ENCODE results near the gene NBPF6.
"Not testable (repeated sequence)": the region's sequence is repeated elsewhere in the genome, so short reads cannot be mapped to it uniquely, and the experiment has no call there.

The NBPF6 gene, protein sequence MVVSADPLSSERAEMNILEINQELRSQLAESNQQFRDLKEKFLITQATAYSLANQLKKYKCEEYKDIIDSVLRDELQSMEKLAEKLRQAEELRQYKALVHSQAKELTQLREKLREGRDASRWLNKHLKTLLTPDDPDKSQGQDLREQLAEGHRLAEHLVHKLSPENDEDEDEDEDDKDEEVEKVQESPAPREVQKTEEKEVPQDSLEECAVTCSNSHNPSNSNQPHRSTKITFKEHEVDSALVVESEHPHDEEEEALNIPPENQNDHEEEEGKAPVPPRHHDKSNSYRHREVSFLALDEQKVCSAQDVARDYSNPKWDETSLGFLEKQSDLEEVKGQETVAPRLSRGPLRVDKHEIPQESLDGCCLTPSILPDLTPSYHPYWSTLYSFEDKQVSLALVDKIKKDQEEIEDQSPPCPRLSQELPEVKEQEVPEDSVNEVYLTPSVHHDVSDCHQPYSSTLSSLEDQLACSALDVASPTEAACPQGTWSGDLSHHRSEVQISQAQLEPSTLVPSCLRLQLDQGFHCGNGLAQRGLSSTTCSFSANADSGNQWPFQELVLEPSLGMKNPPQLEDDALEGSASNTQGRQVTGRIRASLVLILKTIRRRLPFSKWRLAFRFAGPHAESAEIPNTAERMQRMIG

DNA sequence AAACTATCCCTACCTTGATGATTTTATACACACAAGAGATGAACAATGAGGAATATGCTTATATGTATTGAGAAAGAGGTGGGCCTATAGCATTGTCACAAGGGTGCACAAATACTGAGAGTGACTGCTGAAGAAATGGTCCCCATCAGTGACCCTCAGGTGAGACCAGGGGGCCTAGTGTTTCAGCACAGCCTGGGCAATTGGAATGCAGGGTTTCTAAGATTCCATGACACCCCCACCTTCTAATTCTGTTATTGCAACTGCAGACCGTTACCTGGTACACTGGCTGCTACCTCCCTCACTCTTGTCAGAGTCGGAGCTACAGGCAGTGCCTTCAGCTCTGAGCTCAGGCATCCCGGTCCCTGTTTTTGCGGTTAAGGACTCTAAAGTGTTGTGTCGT, at the start of gene NBPF6:
TSS of gene NBPF6 (plus strand) at position 301 of the 400 bp plus-strand sequence. CDS start 259 bp downstream, outside the sequence.
- not testable (repeated sequence) for H4K20me1 ChIP-seq (ENCODE audit: low read depth, low read length); H3F3A ChIP-seq (ENCODE audit: insufficient read depth); H3K9ac ChIP-seq (ENCODE audit: low read length); H3K27ac ChIP-seq (ENCODE audit: low read depth, low read length); H3K9me3 ChIP-seq (ENCODE audit: insufficient read depth, low read length); H2AFZ ChIP-seq (ENCODE audit: low read depth, low read length, severe bottlenecking); H3K4me3 ChIP-seq (ENCODE audit: insufficient read depth, low read length, poor library complexity, severe bottlenecking); H3K79me2 ChIP-seq (ENCODE audit: insufficient read depth, low read length); H3K27me3 ChIP-seq (ENCODE audit: low read length); H3K9me2 ChIP-seq (replicated peaks; ENCODE audit: insufficient read depth, low read length); H3K4me2 ChIP-seq (ENCODE audit: low read depth, low read length, poor library complexity, severe bottlenecking); H3K36me3 ChIP-seq (ENCODE audit: low read length)

DNA sequence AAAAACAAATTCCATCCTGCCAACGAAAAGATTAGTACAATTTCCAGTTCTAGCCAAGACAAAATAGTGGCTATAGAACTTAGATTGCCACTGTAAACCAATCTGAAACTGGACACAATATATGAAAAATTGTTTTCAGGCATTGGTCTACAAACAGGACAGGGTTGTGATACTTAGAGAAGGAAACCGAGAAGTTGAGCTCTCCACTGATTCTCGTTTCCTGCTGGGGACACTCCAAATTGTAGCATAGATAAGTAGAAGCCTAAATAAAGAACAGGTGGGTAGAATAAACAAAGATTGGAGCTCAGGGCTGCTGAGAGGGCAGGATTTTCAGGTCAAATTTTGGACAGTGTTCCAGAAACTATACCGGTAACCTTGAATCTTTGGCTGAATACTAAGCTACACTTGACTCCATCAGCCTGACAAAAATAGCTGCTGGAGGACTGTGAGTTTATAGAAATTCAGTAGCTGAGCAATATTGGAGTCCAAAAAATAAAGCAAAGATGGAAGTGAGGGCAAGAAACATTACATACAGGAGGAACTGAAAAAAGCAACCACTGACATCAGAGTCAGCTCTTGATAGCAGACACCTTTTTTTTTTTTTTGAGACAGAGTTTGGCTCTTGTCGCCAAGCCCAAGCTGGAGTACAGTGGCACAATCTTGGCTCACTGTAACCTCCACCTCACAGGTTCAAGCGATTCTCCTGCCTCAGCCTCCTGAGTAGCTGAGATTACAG, 38.9 kb upstream of the NBPF6 start:
- H3K9me2 ChIP-seq (replicated peaks; ENCODE audit: insufficient read depth, low read length); H2AFZ ChIP-seq (ENCODE audit: low read depth, low read length, severe bottlenecking); H3F3A ChIP-seq (ENCODE audit: insufficient read depth); H3K79me2 ChIP-seq (ENCODE audit: insufficient read depth, low read length); H4K20me1 ChIP-seq (ENCODE audit: low read depth, low read length); H3K36me3 ChIP-seq (ENCODE audit: low read length); H3K9ac ChIP-seq (ENCODE audit: low read length); H3K27ac ChIP-seq (ENCODE audit: low read depth, low read length); H3K4me2 ChIP-seq (ENCODE audit: low read depth, low read length, poor library complexity, severe bottlenecking); H3K27me3 ChIP-seq (ENCODE audit: low read length); H3K9me3 ChIP-seq (ENCODE audit: insufficient read depth, low read length); H3K4me3 ChIP-seq (ENCODE audit: insufficient read depth, low read length, poor library complexity, severe bottlenecking): not testable (repeated sequence)

DNA sequence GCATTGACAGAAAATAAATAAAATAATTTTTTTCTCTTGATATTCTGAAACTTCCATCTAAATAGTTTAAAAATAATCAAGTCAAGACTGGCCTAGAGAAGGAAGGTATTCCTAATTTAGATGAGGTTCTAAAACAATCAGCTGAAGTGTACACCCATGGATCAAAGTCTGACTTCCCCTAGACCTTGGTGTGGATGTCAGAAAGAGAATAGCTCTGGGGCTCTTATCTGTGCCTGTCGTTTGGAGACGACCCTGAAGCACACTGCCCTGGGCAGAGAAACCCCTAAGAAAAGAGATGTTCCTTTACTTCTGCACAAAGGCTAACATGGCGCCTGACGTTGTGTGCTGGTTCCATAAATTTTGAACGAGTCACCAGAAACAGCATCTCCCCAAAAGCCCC, 30.0 kb upstream of the NBPF6 start:
- H4K20me1 ChIP-seq (ENCODE audit: low read depth, low read length); H3K27ac ChIP-seq (ENCODE audit: low read depth, low read length); H3K9me2 ChIP-seq (replicated peaks; ENCODE audit: insufficient read depth, low read length); H3K4me2 ChIP-seq (ENCODE audit: low read depth, low read length, poor library complexity, severe bottlenecking); H3K36me3 ChIP-seq (ENCODE audit: low read length); H3K9me3 ChIP-seq (ENCODE audit: insufficient read depth, low read length); H2AFZ ChIP-seq (ENCODE audit: low read depth, low read length, severe bottlenecking); H3K79me2 ChIP-seq (ENCODE audit: insufficient read depth, low read length); H3K9ac ChIP-seq (ENCODE audit: low read length); H3F3A ChIP-seq (ENCODE audit: insufficient read depth); H3K27me3 ChIP-seq (ENCODE audit: low read length); H3K4me3 ChIP-seq (ENCODE audit: insufficient read depth, low read length, poor library complexity, severe bottlenecking): not testable (repeated sequence)

DNA sequence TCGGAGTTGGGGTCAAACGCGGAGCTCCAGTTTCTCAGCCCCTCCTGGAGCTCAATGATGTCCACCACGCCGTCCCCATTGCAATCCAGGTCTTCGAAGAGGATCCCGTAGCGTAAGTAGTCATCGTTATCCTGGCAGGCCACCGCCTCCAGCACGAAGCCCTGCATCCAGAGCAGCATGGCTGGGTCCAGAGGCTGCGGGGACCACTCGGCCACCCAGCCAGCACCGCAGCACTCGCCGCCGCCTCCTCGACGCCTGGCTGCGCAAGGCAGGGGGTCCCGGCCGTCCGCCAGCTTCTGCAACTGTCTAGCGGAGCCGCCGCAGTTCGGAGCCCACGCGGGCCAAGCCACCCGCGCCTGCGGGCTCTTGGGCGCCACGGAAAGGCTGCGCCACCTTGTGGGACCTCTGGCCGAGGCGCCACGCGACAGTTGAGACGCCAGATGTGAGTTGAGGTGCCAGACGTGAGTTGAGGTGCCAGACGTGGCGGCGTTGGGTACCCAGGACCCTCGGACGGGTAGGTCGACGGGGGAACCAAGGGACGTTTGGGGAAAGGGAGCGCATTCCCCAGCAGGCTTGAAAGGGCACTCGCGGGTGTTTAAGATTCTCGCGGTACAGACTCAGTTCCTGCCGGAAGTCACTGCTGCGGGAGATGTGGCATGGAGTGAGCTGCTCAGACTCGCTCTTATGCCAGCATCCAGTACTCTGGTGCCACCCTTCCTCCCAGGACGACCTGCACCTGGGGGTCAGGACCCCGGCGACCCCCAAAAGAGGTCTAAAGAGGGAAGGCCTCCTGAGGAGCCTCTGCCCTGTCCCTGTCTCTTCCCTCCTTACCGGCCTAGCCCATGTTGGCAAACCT, 28.9 kb upstream of the NBPF6 start:
- H3K27ac ChIP-seq (ENCODE audit: low read depth, low read length); H3K79me2 ChIP-seq (ENCODE audit: insufficient read depth, low read length); H3K4me3 ChIP-seq (ENCODE audit: insufficient read depth, low read length, poor library complexity, severe bottlenecking); H3K9ac ChIP-seq (ENCODE audit: low read length); H2AFZ ChIP-seq (ENCODE audit: low read depth, low read length, severe bottlenecking); H3F3A ChIP-seq (ENCODE audit: insufficient read depth); H3K9me2 ChIP-seq (replicated peaks; ENCODE audit: insufficient read depth, low read length); H3K4me2 ChIP-seq (ENCODE audit: low read depth, low read length, poor library complexity, severe bottlenecking); H3K9me3 ChIP-seq (ENCODE audit: insufficient read depth, low read length); H4K20me1 ChIP-seq (ENCODE audit: low read depth, low read length); H3K27me3 ChIP-seq (ENCODE audit: low read length); H3K36me3 ChIP-seq (ENCODE audit: low read length): not testable (repeated sequence)

DNA sequence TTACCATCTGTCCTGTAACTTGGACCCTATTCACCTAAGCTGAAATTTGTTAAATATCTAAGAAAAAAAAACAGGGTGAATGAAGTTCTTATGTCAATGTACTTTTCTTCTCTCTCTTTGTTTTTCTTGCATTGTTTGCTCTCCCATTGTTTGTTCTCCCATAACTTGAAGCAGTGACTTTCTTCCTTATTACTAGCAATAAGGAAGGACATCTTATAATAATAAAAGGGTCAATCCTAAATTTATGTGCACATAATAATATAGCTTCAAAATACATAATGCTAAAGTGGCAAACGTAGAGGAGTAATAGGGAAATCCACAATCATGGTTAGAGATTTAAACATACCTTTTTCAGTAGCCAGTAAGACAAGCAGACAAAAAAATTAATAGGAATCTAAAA, 23.3 kb upstream of the NBPF6 start:
- not testable (repeated sequence) for H3K9me3 ChIP-seq (ENCODE audit: insufficient read depth, low read length); H3K4me2 ChIP-seq (ENCODE audit: low read depth, low read length, poor library complexity, severe bottlenecking); H3F3A ChIP-seq (ENCODE audit: insufficient read depth)

DNA sequence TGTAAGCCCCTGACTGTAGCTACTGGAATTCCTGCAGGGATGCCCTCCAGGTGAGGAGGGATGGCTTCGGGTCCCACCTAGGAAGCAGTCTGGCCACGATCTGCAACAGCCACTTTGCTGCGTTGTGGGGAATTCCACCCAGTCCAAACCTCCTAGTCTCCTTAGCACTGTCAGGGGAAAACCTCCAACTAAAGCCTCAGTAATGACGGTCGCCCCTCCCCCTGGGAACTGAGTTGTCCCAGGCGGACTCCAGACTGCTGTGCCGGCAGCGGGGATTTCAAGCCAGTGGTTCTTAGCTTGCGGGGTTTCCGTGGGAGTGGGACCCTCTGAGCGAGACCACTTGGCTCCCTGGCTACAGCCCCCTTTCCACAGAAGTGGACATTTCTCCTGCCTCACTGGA, 18.1 kb upstream of the NBPF6 start:
- not testable (repeated sequence) for H3K9ac ChIP-seq (ENCODE audit: low read length); H3F3A ChIP-seq (ENCODE audit: insufficient read depth)

More for the DNA sequence above, 23.3 kb upstream of the NBPF6 start:
- not testable (repeated sequence) for H3K27me3 ChIP-seq (ENCODE audit: low read length); H3K9me2 ChIP-seq (replicated peaks; ENCODE audit: insufficient read depth, low read length); H3K79me2 ChIP-seq (ENCODE audit: insufficient read depth, low read length); H3K9ac ChIP-seq (ENCODE audit: low read length); H4K20me1 ChIP-seq (ENCODE audit: low read depth, low read length); H3K36me3 ChIP-seq (ENCODE audit: low read length); H3K4me3 ChIP-seq (ENCODE audit: insufficient read depth, low read length, poor library complexity, severe bottlenecking); H3K27ac ChIP-seq (ENCODE audit: low read depth, low read length); H2AFZ ChIP-seq (ENCODE audit: low read depth, low read length, severe bottlenecking)

DNA sequence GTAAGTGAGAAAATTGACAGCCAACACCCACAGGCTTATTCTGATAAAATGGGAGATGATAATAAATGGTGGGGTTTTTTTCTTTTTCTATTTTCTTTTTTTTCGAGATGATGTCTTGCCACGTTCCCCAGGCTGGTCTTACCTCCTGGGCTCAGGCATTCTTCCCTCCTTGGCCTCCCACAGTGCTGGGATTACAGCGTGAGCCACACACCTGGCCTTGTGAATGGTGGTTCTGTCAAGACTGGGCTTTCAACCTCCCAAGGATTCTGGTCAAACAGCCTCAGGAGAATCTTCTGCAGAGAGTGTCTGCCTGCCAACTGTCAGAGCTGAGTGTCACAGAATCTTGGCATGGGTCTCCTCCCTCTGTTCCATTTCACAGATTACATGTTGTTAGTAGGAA, 16.7 kb upstream of the NBPF6 start:
- not testable (repeated sequence) for H3K4me2 ChIP-seq (ENCODE audit: low read depth, low read length, poor library complexity, severe bottlenecking); H3K9me3 ChIP-seq (ENCODE audit: insufficient read depth, low read length); H3F3A ChIP-seq (ENCODE audit: insufficient read depth); H3K9ac ChIP-seq (ENCODE audit: low read length); H3K79me2 ChIP-seq (ENCODE audit: insufficient read depth, low read length); H3K4me3 ChIP-seq (ENCODE audit: insufficient read depth, low read length, poor library complexity, severe bottlenecking); H2AFZ ChIP-seq (ENCODE audit: low read depth, low read length, severe bottlenecking); H3K27me3 ChIP-seq (ENCODE audit: low read length); H4K20me1 ChIP-seq (ENCODE audit: low read depth, low read length); H3K9me2 ChIP-seq (replicated peaks; ENCODE audit: insufficient read depth, low read length); H3K36me3 ChIP-seq (ENCODE audit: low read length); H3K27ac ChIP-seq (ENCODE audit: low read depth, low read length)

More for the DNA sequence above, 18.1 kb upstream of the NBPF6 start:
- H2AFZ ChIP-seq (ENCODE audit: low read depth, low read length, severe bottlenecking); H3K36me3 ChIP-seq (ENCODE audit: low read length); H3K9me3 ChIP-seq (ENCODE audit: insufficient read depth, low read length); H4K20me1 ChIP-seq (ENCODE audit: low read depth, low read length); H3K27ac ChIP-seq (ENCODE audit: low read depth, low read length); H3K9me2 ChIP-seq (replicated peaks; ENCODE audit: insufficient read depth, low read length); H3K4me2 ChIP-seq (ENCODE audit: low read depth, low read length, poor library complexity, severe bottlenecking); H3K79me2 ChIP-seq (ENCODE audit: insufficient read depth, low read length); H3K27me3 ChIP-seq (ENCODE audit: low read length); H3K4me3 ChIP-seq (ENCODE audit: insufficient read depth, low read length, poor library complexity, severe bottlenecking): not testable (repeated sequence)
